Thyroid gland (tissue), 4 donors: Measurements from ENCODE around the gene TMEM183A. TPM values are rescaled to one million over a fixed set of nuclear protein-coding genes. Genes with fewer than 3 reads are reported as not detected.

Source experiments
- DNase-seq, 2 donors: peaks; one replicate each; pipeline ENCODE4 v3.0.0-alpha.2; 2019
- H3K27ac ChIP-seq, 3 donors: fragments of 200-600 bp; sonication (generic); 1 replicate in 2 of 3; 2 replicates in 1 of 3; pipeline ENCODE4 v1.5.1; 2016 to 2019; ENCODE audit warnings: mild to moderate bottlenecking in 1 of 3, moderate library complexity in 1 of 3
- H3K27me3 ChIP-seq: fragments of 200-600 bp; sonication (generic); one replicate; pipeline ENCODE4 v1.5.1; 2019
- H3K36me3 ChIP-seq, 2 donors: fragments of 200-600 bp; sonication (generic); one replicate each; pipeline ENCODE4 v1.5.1; 2016 to 2019
- H3K4me1 ChIP-seq, 2 donors: fragments of 200-600 bp; sonication (generic); one replicate each; pipeline ENCODE4 v1.5.1; 2017 to 2019
- H3K4me3 ChIP-seq, 3 donors: fragments of 200-600 bp; sonication (generic); replicated peaks in 1 of 3; 1 replicate in 2 of 3; 2 replicates in 1 of 3; pipeline ENCODE4 v1.5.1; 2016; ENCODE audit warnings: mild to moderate bottlenecking in 1 of 3
- H3K9me3 ChIP-seq: fragments of 200-600 bp; sonication (generic); one replicate; pipeline ENCODE4 v1.5.1; 2017
- POLR2A ChIP-seq, 2 donors: fragments of 450-650 bp; IDR thresholded peaks; one replicate each; pipeline ENCODE4 v1.6.1; 2017; ENCODE audit warnings: antibody characterized with exemption in 2 of 2, mild to moderate bottlenecking in 2 of 2, moderate library complexity in 1 of 2
- WGBS, 2 donors: methylation state at CpG; one replicate each; pipeline ENCODE4 v1.1.5; 2017; 5-methylcytosine and 5-hydroxymethylcytosine counted together
- intact Hi-C: fragments of 100-400 bp; cut with DNase I; formaldehyde crosslinking; loops from one replicate; pipeline ENCODE4 v1.15.1; 2023
- total RNA-seq, 4 donors: library from RNA; depleted of rRNA; stranded (reverse); fragments of >200 nt; gene quantifications; one replicate each; pipeline ENCODE4 v1.2.3, GENCODE V29; 2016
- TF ChIP-seq, protein P1 (sequence below), 6 experiments: fragments of 200-600 bp in 3 of 6; fragments of 450-650 bp in 3 of 6; sonication (generic) in 3 of 6; IDR thresholded peaks; one replicate each; pipeline ENCODE4 v1.5.1; 2016 to 2019; ENCODE audit warnings: antibody characterized with exemption in 6 of 6, mild to moderate bottlenecking in 2 of 6, inconsistent platforms in 1 of 6, moderate library complexity in 1 of 6

The TMEM183A gene
- total RNA-seq, 4 donors from 2014 or later, result 71.0 to 93.9 (median 84.2) TPM

DNA sequence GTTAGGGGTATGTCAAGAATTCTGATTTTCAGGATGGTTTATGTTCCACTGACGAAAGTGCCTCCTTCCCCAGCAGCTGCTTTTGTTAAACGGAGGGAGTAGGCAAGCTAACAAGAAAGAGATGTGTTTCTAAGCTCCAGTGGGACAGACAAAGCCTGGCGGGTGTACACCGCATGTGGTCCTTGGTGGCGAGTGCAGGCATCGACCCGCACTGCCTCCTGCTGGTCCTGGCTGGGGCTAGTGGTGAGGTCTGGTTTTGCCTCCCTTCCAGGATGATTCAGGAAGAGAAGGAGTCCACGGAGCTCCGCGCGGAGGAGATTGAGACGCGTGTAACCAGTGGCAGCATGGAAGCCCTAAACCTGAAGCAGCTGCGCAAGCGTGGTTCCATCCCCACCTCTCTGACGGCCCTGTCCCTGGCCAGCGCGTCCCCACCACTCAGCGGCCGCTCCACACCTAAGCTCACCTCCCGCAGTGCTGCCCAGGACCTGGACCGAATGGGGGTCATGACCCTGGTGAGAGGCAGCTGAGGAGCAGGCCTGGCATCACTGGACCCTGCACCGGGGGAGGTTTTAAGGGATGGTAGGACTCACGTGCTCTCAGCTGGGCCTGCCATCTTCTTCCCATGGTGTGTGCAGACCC, 48.1 kb downstream of the TMEM183A start:
- no peak for TF ChIP-seq POLR2A (IDR thresholded peaks at IDR 0.05)
- TF ChIP-seq, protein P1, sequence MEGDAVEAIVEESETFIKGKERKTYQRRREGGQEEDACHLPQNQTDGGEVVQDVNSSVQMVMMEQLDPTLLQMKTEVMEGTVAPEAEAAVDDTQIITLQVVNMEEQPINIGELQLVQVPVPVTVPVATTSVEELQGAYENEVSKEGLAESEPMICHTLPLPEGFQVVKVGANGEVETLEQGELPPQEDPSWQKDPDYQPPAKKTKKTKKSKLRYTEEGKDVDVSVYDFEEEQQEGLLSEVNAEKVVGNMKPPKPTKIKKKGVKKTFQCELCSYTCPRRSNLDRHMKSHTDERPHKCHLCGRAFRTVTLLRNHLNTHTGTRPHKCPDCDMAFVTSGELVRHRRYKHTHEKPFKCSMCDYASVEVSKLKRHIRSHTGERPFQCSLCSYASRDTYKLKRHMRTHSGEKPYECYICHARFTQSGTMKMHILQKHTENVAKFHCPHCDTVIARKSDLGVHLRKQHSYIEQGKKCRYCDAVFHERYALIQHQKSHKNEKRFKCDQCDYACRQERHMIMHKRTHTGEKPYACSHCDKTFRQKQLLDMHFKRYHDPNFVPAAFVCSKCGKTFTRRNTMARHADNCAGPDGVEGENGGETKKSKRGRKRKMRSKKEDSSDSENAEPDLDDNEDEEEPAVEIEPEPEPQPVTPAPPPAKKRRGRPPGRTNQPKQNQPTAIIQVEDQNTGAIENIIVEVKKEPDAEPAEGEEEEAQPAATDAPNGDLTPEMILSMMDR (IDR thresholded peaks at IDR 0.05), result no peak
- Histone ChIP-seq H3K36me3 (no peaks in the 10 kb centered on the region), H3K4me3 (no peak overlapping the region), H3K4me1 (no peaks in the 10 kb centered on the region), H3K9me3 (no peaks in the 10 kb centered on the region), H3K27ac (no peak overlapping the region), H3K27me3 (no peaks in the 10 kb centered on the region)
- WGBS, 2 donors, result 88% methylated on average over 24 of the region's 24 CpGs
- DNase-seq, result no peak
- intact Hi-C loops, result no loop called here

DNA sequence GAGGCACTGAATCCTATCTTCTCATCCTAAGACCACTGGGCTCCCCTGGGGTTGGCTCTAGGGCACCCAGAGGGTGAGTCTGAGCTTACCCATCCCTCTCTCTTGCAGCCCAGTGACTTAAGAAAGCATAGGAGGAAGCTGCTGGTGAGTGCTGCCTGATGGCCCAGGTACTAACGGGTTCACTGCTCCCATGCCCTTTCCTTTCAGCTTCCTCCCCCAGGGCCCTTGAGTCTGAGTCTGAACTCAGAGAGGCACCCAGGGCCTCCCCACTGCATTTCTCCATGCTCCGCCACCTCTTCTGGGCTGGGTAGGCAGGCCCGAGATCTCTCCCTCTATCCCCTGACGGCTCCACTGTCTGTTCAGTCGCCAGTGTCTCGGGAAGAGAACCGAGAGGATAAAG, 48.8 kb downstream of the TMEM183A start:
- WGBS, 2 donors, result 40 to 86% methylated on average over 7 of the region's 7 CpGs
- Histone ChIP-seq H3K4me3 (no peak overlapping the region), H3K36me3 (no peaks in the 10 kb centered on the region)

DNA sequence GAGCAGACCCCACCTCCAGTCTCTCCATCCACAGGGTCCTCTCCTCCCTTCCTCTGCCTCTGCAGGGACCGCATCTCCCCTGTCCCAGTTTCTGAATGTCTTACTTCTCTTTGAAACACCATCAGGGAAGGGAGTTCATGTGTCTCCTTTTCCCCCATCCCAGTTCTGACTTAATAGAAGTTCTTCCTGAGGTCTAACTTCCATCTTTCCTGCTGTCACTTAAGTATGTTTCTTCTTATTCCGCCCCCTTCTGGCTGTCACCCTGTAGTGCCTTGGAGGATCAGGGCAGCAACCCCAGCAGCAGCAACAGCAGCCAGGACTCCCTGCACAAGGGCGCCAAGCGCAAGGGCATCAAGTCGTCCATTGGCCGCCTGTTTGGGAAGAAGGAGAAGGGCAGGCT, 49.3 kb downstream of the TMEM183A start:
- Histone ChIP-seq H3K27ac (no peak overlapping the region), H3K4me3 (no peak overlapping the region), H3K9me3 (no peaks in the 10 kb centered on the region), H3K27me3 (no peaks in the 10 kb centered on the region), H3K36me3 (no peaks in the 10 kb centered on the region), H3K4me1 (no peaks in the 10 kb centered on the region)
- intact Hi-C loops, result no loop called here
- DNase-seq, result no peak
- WGBS, 2 donors, result 90 to 91% methylated on average over 6 of the region's 6 CpGs
- TF ChIP-seq POLR2A (IDR thresholded peaks at IDR 0.05), result no peak
- TF ChIP-seq, protein P1 (IDR thresholded peaks at IDR 0.05), result no peak

More for the DNA sequence above, 48.8 kb downstream of the TMEM183A start:
- DNase-seq, result peak in 1 of 2 donors; percentile 11
- no peak overlapping the region for H3K27ac ChIP-seq
- no peaks in the 10 kb centered on the region for H3K9me3 ChIP-seq
- TF ChIP-seq, protein P1 (IDR thresholded peaks at IDR 0.05), result no peak
- no peak for TF ChIP-seq POLR2A (IDR thresholded peaks at IDR 0.05)
- no peaks in the 10 kb centered on the region for H3K27me3 ChIP-seq
- H3K4me1 ChIP-seq, result no peaks in the 10 kb centered on the region
- intact Hi-C loops, result no loop called here

DNA sequence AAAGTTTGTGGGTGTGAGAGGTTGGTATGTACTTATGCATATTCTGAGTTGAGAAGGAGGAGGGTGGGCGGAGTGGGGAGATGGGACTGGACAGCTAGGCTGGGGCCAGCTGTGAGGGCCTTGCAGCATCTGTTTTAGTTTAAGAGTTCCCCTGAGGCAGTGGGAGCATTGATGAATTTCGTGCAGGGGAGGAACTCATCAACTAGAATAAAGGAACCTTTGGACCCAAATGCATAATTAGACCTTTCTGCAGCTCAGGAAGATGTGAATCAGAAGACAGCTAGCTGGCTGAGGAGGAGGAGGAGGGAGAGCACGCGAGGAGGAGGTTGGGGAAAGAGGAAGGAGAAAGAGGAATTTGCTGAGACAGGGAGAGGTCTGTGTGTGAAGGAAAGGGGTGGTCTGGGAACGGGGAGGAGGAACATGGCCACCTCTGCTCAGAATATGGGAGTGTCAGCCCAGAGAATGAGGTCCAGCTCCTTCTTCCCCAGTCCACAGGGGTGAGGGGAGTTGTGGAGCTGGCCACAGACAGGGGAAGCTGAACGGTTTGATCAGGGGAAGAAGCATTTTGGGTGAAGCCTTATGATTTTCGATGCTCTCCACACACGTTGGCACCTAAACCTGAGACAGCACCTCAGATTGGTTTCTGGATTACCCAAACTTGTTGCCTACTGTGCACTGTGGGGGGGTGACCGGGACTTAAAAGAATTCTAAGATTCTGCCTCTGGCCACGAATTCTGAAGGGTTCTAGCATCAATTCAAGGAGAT, 50.9 kb downstream of the TMEM183A start:
- 65 to 66% methylated on average over 8 to 9 of the region's 10 CpGs for WGBS, 2 donors
- TF ChIP-seq, protein P1 (IDR thresholded peaks at IDR 0.05), result no peak
- no peak for TF ChIP-seq POLR2A (IDR thresholded peaks at IDR 0.05)
- no peak for DNase-seq
- H3K27me3 ChIP-seq, result no peaks in the 10 kb centered on the region
- no peak overlapping the region for H3K4me3 ChIP-seq
- H3K4me1 ChIP-seq, result no peaks in the 10 kb centered on the region
- no peaks in the 10 kb centered on the region for H3K9me3 ChIP-seq
- no peak overlapping the region for H3K27ac ChIP-seq
- intact Hi-C loops, result no loop called here
- no peaks in the 10 kb centered on the region for H3K36me3 ChIP-seq

DNA sequence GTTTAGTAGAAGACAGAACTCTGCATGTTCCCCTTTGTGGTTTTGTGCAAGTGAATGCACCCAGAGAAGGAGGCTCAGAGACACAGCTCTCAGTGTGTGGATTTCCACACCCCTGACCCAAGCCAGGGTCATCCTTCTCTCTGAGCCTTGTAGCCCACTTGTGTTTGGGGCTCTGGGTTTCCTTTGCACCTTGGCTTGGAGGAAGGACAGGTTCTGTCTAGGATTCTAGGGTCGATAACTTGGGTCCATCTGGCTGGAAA, 51.4 kb downstream of the TMEM183A start:
- Histone ChIP-seq H3K9me3 (no peaks in the 10 kb centered on the region), H3K36me3 (no peaks in the 10 kb centered on the region), H3K27ac (no peak overlapping the region), H3K4me3 (no peak overlapping the region), H3K4me1 (no peaks in the 10 kb centered on the region), H3K27me3 (no peaks in the 10 kb centered on the region)
- TF ChIP-seq POLR2A (IDR thresholded peaks at IDR 0.05), result no peak
- TF ChIP-seq, protein P1 (IDR thresholded peaks at IDR 0.05), result no peak
- DNase-seq, result no peak
- 89 to 100% methylated on average over 1 of the region's 1 CpG for WGBS, 2 donors
- intact Hi-C loops, result no loop called here
